Neural cell (in vitro differentiated cells): ENCODE data around the gene APP. TPM values are rescaled to one million over a fixed set of nuclear protein-coding genes. Genes with fewer than 3 reads are reported as not detected.

Experiments used
- H2AFZ ChIP-seq: fragments of 200-600, 300-800 bp; sonication (generic), shearing (Covaris generic); 2 replicates; pipeline ENCODE4 v1.6.0; 2014; ENCODE audit warnings: low read depth, mild to moderate bottlenecking, antibody characterized with exemption, low read length, moderate library complexity
- H3F3A ChIP-seq: fragments of 200-600 bp; shearing (Covaris generic); 2 replicates; pipeline ENCODE4 v1.6.1; 2016; ENCODE audit warnings: mild to moderate bottlenecking, moderate library complexity, mixed read lengths, antibody characterized with exemption, low read length; ENCODE audit not compliant: insufficient read depth, poor library complexity, severe bottlenecking
- H3K27ac ChIP-seq: fragments of 200-600, 300-800 bp; sonication (generic), shearing (Covaris generic); 2 replicates; pipeline ENCODE4 v1.5.1; 2014; ENCODE audit warnings: mild to moderate bottlenecking, low read length, moderate library complexity
- H3K27me3 ChIP-seq: fragments of 300-800, 200-600 bp; sonication (generic), shearing (Covaris generic); 2 replicates; pipeline ENCODE4 v1.6.0; 2014; ENCODE audit warnings: mild to moderate bottlenecking, low read depth, low read length, moderate library complexity; ENCODE audit not compliant: insufficient read depth
- H3K36me3 ChIP-seq: fragments of 300-800, 200-600 bp; sonication (generic), shearing (Covaris generic); 2 replicates; pipeline ENCODE4 v1.5.1; 2014; ENCODE audit warnings: mild to moderate bottlenecking, antibody characterized with exemption, low read length, moderate library complexity; ENCODE audit not compliant: insufficient read depth
- H3K4me2 ChIP-seq: fragments of 300-800, 200-600 bp; sonication (generic), shearing (Covaris generic); 2 replicates; pipeline ENCODE4 v1.6.0; 2014; ENCODE audit warnings: mild to moderate bottlenecking, low read length
- H3K4me3 ChIP-seq: fragments of 300-800, 200-600 bp; sonication (generic), shearing (Covaris generic); 2 replicates; pipeline ENCODE4 v1.5.1; 2014; ENCODE audit warnings: mild to moderate bottlenecking, low read length, moderate library complexity
- H3K79me2 ChIP-seq: fragments of 200-600 bp; shearing (Covaris generic); replicated peaks from 2 replicates; pipeline ENCODE4 v1.6.0; 2014; ENCODE audit warnings: mild to moderate bottlenecking, low read length, moderate library complexity; ENCODE audit not compliant: insufficient read depth
- H3K9ac ChIP-seq: fragments of 300-800, 200-600 bp; sonication (generic), shearing (Covaris generic); 2 replicates; pipeline ENCODE4 v1.6.1; 2016; ENCODE audit warnings: mild to moderate bottlenecking, low read length, mixed read lengths
- H3K9me2 ChIP-seq: fragments of 200-600 bp; shearing (Covaris generic); 2 replicates; pipeline ENCODE4 v1.6.1; 2016; ENCODE audit warnings: mild to moderate bottlenecking, low read length, mixed read lengths; ENCODE audit not compliant: insufficient read depth
- H3K9me3 ChIP-seq: fragments of 200-600, 300-800 bp; sonication (generic), shearing (Covaris generic); 2 replicates; pipeline ENCODE4 v1.6.1; 2016; ENCODE audit warnings: mild to moderate bottlenecking, mixed run types, low read length, moderate library complexity, mixed read lengths
- H4K20me1 ChIP-seq: fragments of 200-600 bp; shearing (Covaris generic); 2 replicates; pipeline ENCODE4 v1.6.1; 2016; ENCODE audit warnings: mild to moderate bottlenecking, mixed run types; ENCODE audit not compliant: insufficient read depth
- CTCF ChIP-seq: fragments of 450-650 bp; IDR thresholded peaks from 2 replicates; pipeline ENCODE4 v1.5.1; 2014; ENCODE audit warnings: antibody characterized with exemption, mild to moderate bottlenecking, moderate library complexity; ENCODE audit not compliant: poor library complexity, severe bottlenecking
- EP300 ChIP-seq: fragments of 450-650 bp; conservative IDR thresholded peaks from 2 replicates; pipeline ENCODE4 v1.6.1; 2014; ENCODE audit warnings: antibody characterized with exemption, mild to moderate bottlenecking, moderate library complexity; ENCODE audit not compliant: poor library complexity, severe bottlenecking
- EZH2 ChIP-seq: fragments of 200-600, 300-800 bp; shearing (Covaris generic), sonication (generic); IDR thresholded peaks from 2 replicates; pipeline ENCODE4 v1.6.1; 2014; ENCODE audit warnings: antibody characterized with exemption, low read length, borderline replicate concordance, mild to moderate bottlenecking; ENCODE audit not compliant: insufficient read depth, poor library complexity, severe bottlenecking
- MXI1 ChIP-seq: fragments of 450-650 bp; conservative IDR thresholded peaks from 2 replicates; pipeline ENCODE4 v1.6.1; 2014; ENCODE audit warnings: antibody characterized with exemption, mild to moderate bottlenecking; ENCODE audit not compliant: poor library complexity, severe bottlenecking
- POLR2AphosphoS5 ChIP-seq: IDR thresholded peaks from 2 replicates; pipeline ENCODE4 v1.6.1; 2012
- SMC3 ChIP-seq: fragments of 450-650 bp; conservative IDR thresholded peaks from 2 replicates; pipeline ENCODE4 v1.6.1; 2014; ENCODE audit warnings: antibody characterized with exemption, mild to moderate bottlenecking, moderate library complexity; ENCODE audit not compliant: poor library complexity
- TAF1 ChIP-seq: IDR thresholded peaks from 2 replicates; pipeline ENCODE4 v1.6.1; 2012; ENCODE audit warnings: low read depth
- polyA plus RNA-seq: library from polyadenylated mRNA; depleted of rRNA; stranded (reverse); fragments of >200 nt; gene quantifications from 2 replicates; pipeline ENCODE4 v1.2.3, GENCODE V29; 2014

APP gene
- polyA plus RNA-seq, 1 donor from 2014 or later: 470 TPM

DNA sequence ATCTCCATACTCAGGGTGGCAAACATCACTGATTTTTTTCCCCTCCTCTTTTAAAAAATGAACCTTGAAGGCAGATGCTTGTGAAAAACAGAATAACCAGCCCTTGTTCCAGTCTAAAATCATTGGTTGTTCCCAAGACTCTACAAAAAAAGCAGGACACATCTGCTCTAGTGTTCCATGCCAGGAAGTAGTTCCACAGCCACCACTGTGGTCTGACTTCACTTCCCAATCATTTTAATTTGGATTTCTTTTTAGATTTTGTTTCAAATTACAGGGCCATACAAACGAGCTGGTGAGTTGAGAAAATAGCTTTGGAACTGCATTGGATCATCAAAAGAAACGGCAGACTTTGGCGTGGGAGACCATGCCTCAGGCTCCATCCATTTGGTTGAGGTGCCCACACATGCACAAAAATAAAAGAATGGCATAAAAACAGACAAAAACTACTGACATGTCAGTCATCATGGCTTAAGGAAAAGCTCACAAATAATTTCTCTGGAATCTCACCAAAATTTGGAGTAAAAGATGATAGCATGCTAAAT lies 225.8 kb downstream of the APP start:
- H2AFZ ChIP-seq: no peak overlapping the region
- no peak overlapping the region for H3K4me3 ChIP-seq
- H3F3A ChIP-seq: no peaks in the 10 kb centered on the region
- no peak overlapping the region for H3K27ac ChIP-seq
- no peak for TF ChIP-seq MXI1
- TF ChIP-seq EP300: no peak
- TF ChIP-seq EZH2: no peak
- no peak for TF ChIP-seq SMC3
- TF ChIP-seq CTCF: no peak
- no peaks in the 10 kb centered on the region for H4K20me1 ChIP-seq
- H3K36me3 ChIP-seq: peaks cover 13% of the 10 kb centered on the region
- no peak overlapping the region for H3K4me2 ChIP-seq
- no peaks in the 10 kb centered on the region for H3K9me3 ChIP-seq
- H3K9ac ChIP-seq: no peak overlapping the region
- H3K79me2 ChIP-seq: peaks cover 7% of the 10 kb centered on the region
- H3K27me3 ChIP-seq: no peaks in the 10 kb centered on the region
- no peaks in the 10 kb centered on the region for H3K9me2 ChIP-seq

GRCh38 chr21:25944082-25944481 lies 226.5 kb downstream of the APP start:
- no peaks in the 10 kb centered on the region for H4K20me1 ChIP-seq
- H2AFZ ChIP-seq: no peak overlapping the region
- H3K79me2 ChIP-seq: peaks cover 7% of the 10 kb centered on the region
- no peak overlapping the region for H3K9ac ChIP-seq
- H3K27ac ChIP-seq: no peak overlapping the region
- no peaks in the 10 kb centered on the region for H3K27me3 ChIP-seq
- no peak overlapping the region for H3K4me3 ChIP-seq
- H3K9me3 ChIP-seq: no peaks in the 10 kb centered on the region
- TF ChIP-seq CTCF: no peak
- TF ChIP-seq TAF1: no peak
- no peak overlapping the region for H3K4me2 ChIP-seq
- peaks cover 13% of the 10 kb centered on the region for H3K36me3 ChIP-seq
- no peaks in the 10 kb centered on the region for H3F3A ChIP-seq
- no peaks in the 10 kb centered on the region for H3K9me2 ChIP-seq

DNA sequence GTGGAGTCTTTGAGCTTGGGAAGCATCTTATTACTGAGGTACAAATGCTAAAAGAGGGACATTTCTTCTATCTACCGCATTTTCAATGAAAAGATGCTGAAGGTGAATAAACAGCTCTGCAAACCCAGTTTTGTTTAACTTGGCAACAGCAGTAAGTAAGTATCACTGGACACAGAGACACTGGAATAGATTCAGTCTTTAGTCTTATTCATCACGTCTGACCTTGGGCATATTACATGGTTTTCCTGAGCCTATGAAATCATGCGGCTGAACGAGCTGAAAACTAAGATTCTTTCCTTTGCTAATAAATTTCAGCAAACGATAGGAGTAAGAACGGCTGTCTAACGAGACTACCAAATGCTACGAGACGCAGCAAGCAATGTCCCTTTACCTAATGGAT lies 228.4 kb downstream of the APP start:
- Histone ChIP-seq H2AFZ (no peak overlapping the region), H3K9me3 (no peaks in the 10 kb centered on the region), H3K36me3 (peaks cover 13% of the 10 kb centered on the region), H3K4me2 (no peak overlapping the region), H3F3A (no peaks in the 10 kb centered on the region), H3K27me3 (no peaks in the 10 kb centered on the region), H3K4me3 (no peak overlapping the region), H3K9me2 (no peaks in the 10 kb centered on the region), H3K27ac (no peak overlapping the region), H3K79me2 (peaks cover 7% of the 10 kb centered on the region), H4K20me1 (no peaks in the 10 kb centered on the region), H3K9ac (no peak overlapping the region)
- TF ChIP-seq POLR2AphosphoS5 (no peak), EP300 (no peak)
